SU-DHL-6 (cell line): ENCODE measurements around the gene BMPR1B.

Experiments used
- H2AFZ ChIP-seq: fragments of 200-600 bp; sonication (generic); 2 replicates; pipeline ENCODE4 v1.6.1; 2014; ENCODE audit warnings: low read depth, mild to moderate bottlenecking, moderate library complexity, mixed read lengths, antibody characterized with exemption, low read length; ENCODE audit not compliant: severe bottlenecking
- H3F3A ChIP-seq: fragments of 200-600 bp; shearing (Covaris generic); 2 replicates; pipeline ENCODE4 v1.6.0; 2016; ENCODE audit warnings: antibody characterized with exemption, mild to moderate bottlenecking; ENCODE audit not compliant: insufficient read depth
- H3K27ac ChIP-seq: fragments of 200-600 bp; sonication (generic); 2 replicates; pipeline ENCODE4 v1.5.1; 2016; ENCODE audit warnings: low read depth, mild to moderate bottlenecking, low read length, moderate library complexity, mixed read lengths
- H3K27me3 ChIP-seq: fragments of 200-600 bp; sonication (generic), shearing (Covaris generic); 2 replicates; pipeline ENCODE4 v1.6.0; 2014; ENCODE audit warnings: mild to moderate bottlenecking, low read length
- H3K36me3 ChIP-seq: fragments of 200-600 bp; sonication (generic); 2 replicates; pipeline ENCODE4 v1.6.1; 2014; ENCODE audit warnings: mild to moderate bottlenecking, low read length, mixed read lengths
- H3K4me2 ChIP-seq: fragments of 300-600, 200-600 bp; shearing (Covaris generic), sonication (generic); 2 replicates; pipeline ENCODE4 v1.6.0; 2014; ENCODE audit warnings: low read length, low read depth, mild to moderate bottlenecking; ENCODE audit not compliant: poor library complexity, severe bottlenecking
- H3K4me3 ChIP-seq: fragments of 200-600 bp; sonication (generic); 2 replicates; pipeline ENCODE4 v1.5.1; 2014; ENCODE audit warnings: antibody characterized with exemption, low read length, mild to moderate bottlenecking, mixed read lengths; ENCODE audit not compliant: insufficient read depth, poor library complexity, severe bottlenecking
- H3K79me2 ChIP-seq: fragments of 200-600 bp; sonication (generic); 2 replicates; pipeline ENCODE4 v1.6.1; 2014; ENCODE audit warnings: mild to moderate bottlenecking, low read length, moderate library complexity; ENCODE audit not compliant: insufficient read depth
- H3K9ac ChIP-seq: fragments of 200-600 bp; sonication (generic); 2 replicates; pipeline ENCODE4 v1.7.0; 2014; ENCODE audit warnings: mild to moderate bottlenecking, low read length
- H3K9me2 ChIP-seq: fragments of 200-600 bp; sonication (generic); replicated peaks from 2 replicates; pipeline ENCODE4 v1.6.1; 2014; ENCODE audit warnings: low read length; ENCODE audit not compliant: insufficient read depth
- H3K9me3 ChIP-seq: fragments of 200-600 bp; sonication (generic); 2 replicates; pipeline ENCODE4 v1.6.1; 2014; ENCODE audit warnings: low read length, mixed read lengths; ENCODE audit not compliant: insufficient read depth
- H4K20me1 ChIP-seq: fragments of 200-600 bp; sonication (generic); 2 replicates; pipeline ENCODE4 v1.6.1; 2014; ENCODE audit warnings: low read depth, mild to moderate bottlenecking, antibody characterized with exemption, low read length, moderate library complexity, mixed read lengths
- CTCF ChIP-seq: fragments of 200-600 bp; sonication (generic); IDR thresholded peaks from one replicate; pipeline ENCODE4 v1.5.1; 2017; ENCODE audit warnings: antibody characterized with exemption, mild to moderate bottlenecking, low read length, moderate library complexity; ENCODE audit not compliant: insufficient read depth, poor library complexity, severe bottlenecking
- EZH2phosphoT487 ChIP-seq: fragments of 200-600 bp; sonication (generic), shearing (Covaris generic); conservative IDR thresholded peaks from 2 replicates; pipeline ENCODE4 v1.6.1; 2018; ENCODE audit warnings: mild to moderate bottlenecking, antibody characterized with exemption, low read length, moderate library complexity, mixed read lengths

Gene BMPR1B

GRCh38 chr4:95157596-95157995 is 399.8 kb downstream of the BMPR1B start:
- Histone ChIP-seq H3K9me3 (no peaks in the 10 kb centered on the region), H3K4me2 (no peak overlapping the region), H4K20me1 (no peaks in the 10 kb centered on the region), H2AFZ (no peak overlapping the region), H3K36me3 (no peaks in the 10 kb centered on the region), H3K9ac (no peak overlapping the region), H3F3A (no peaks in the 10 kb centered on the region), H3K27ac (no peak overlapping the region), H3K4me3 (no peak overlapping the region), H3K9me2 (no peaks in the 10 kb centered on the region), H3K79me2 (no peaks in the 10 kb centered on the region), H3K27me3 (no peaks in the 10 kb centered on the region)
- TF ChIP-seq EZH2phosphoT487 (no peak), CTCF (no peak)

- no peaks in the 10 kb centered on the region for H3K9me3 ChIP-seq
- H3K27me3 ChIP-seq = no peaks in the 10 kb centered on the region
- H3F3A ChIP-seq = no peaks in the 10 kb centered on the region
- TF ChIP-seq EZH2phosphoT487 (no peak), CTCF (no peak)
- no peak overlapping the region for H3K9ac ChIP-seq
- H2AFZ ChIP-seq = no peak overlapping the region
- no peak overlapping the region for H3K4me3 ChIP-seq
- no peaks in the 10 kb centered on the region for H3K36me3 ChIP-seq
- no peak overlapping the region for H3K4me2 ChIP-seq
- H3K27ac ChIP-seq = no peak overlapping the region
- H4K20me1 ChIP-seq = no peaks in the 10 kb centered on the region
- no peaks in the 10 kb centered on the region for H3K79me2 ChIP-seq
- no peaks in the 10 kb centered on the region for H3K9me2 ChIP-seq
Observed at GRCh38 chr4:95158045-95158444, 400.3 kb downstream of the BMPR1B start.

- Histone ChIP-seq H3K36me3 (no peaks in the 10 kb centered on the region), H3K27ac (no peak overlapping the region), H3K4me2 (no peak overlapping the region), H4K20me1 (no peaks in the 10 kb centered on the region), H3K9ac (no peak overlapping the region), H3K79me2 (no peaks in the 10 kb centered on the region), H3K9me2 (no peaks in the 10 kb centered on the region), H3K27me3 (no peaks in the 10 kb centered on the region), H3K9me3 (no peaks in the 10 kb centered on the region), H3K4me3 (no peak overlapping the region), H2AFZ (no peak overlapping the region), H3F3A (no peaks in the 10 kb centered on the region)
- TF ChIP-seq CTCF (no peak), EZH2phosphoT487 (no peak)
Observed at GRCh38 chr4:95158626-95159025, 400.9 kb downstream of the BMPR1B start.
